Stimulated activated naive CD4-positive, alpha-beta T cell treated with Interleukin-2 at 50 U/mL for 16 hours (primary cell): Measurements from ENCODE around the gene EIPR1.

Experiments
- DNase-seq: peaks from one replicate; lab custom pipeline; 2025; lab: John Stamatoyannopoulos, UW

The EIPR1 gene

GRCh38 chr2:3246928-3247714, 130.5 kb downstream of the EIPR1 start:
- no peak for DNase-seq

GRCh38 chr2:3246406-3246805, 131.2 kb downstream of the EIPR1 start:
- no peak for DNase-seq

DNA sequence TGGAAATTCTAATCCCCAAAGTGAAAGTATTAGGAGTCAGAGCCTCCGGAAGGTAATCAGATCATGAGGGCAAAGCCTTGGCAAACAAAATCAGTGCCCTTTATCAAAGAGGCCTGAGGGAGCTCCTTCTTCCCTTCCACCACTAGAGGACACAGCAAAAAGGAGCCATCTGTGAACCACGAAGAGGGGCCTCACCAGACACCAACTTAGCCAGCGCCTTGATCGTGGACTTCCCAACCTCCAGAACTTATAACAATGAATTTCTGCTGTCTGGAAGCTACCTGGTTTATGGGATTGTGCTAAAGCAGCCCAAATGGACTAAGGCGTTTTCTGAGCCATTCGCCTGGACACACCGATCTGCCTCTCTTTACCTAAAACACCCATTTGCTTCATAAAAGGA, 133.1 kb downstream of the EIPR1 start:
- DNase-seq = no peak

GRCh38 chr2:3243804-3244203, 133.8 kb downstream of the EIPR1 start:
- no peak for DNase-seq

- peak; percentile 7 for DNase-seq
These were observed 134.8 kb downstream of the EIPR1 start for GRCh38 chr2:3242747-3243369.

DNA sequence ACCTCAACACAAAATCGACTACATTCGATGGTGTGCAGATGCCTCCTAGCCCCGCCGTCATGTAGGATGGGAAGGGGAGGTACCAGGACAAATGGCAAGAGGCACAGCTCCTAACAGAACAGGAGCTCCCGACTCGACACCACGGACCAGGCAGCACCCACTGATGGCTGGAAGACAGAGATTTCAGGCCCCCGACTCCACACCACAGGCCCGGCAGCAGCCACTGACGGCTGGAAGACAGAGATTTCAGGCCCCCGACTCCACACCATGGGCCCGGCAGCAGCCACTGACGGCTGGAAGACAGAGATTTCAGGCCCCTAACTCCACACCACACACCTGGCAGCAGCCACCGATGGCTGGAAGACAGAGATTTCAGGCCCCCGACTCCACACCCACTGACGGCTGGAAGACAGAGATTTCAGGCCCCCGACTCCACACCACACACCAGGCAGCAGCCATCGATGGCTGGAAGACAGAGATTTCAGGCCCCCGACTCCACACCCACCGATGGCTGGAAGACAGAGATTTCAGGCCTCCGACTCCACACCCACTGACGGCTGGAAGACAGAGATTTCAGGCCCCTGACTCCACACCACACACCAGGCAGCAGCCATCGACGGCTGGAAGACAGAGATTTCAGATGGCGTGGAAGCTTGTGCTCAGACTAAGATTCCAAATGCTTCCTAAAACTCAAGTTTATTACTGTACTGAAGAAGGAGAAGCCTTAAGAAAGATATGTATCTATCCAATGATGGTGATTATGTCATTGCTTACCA, 135.5 kb downstream of the EIPR1 start:
- DNase-seq = no peak

DNA sequence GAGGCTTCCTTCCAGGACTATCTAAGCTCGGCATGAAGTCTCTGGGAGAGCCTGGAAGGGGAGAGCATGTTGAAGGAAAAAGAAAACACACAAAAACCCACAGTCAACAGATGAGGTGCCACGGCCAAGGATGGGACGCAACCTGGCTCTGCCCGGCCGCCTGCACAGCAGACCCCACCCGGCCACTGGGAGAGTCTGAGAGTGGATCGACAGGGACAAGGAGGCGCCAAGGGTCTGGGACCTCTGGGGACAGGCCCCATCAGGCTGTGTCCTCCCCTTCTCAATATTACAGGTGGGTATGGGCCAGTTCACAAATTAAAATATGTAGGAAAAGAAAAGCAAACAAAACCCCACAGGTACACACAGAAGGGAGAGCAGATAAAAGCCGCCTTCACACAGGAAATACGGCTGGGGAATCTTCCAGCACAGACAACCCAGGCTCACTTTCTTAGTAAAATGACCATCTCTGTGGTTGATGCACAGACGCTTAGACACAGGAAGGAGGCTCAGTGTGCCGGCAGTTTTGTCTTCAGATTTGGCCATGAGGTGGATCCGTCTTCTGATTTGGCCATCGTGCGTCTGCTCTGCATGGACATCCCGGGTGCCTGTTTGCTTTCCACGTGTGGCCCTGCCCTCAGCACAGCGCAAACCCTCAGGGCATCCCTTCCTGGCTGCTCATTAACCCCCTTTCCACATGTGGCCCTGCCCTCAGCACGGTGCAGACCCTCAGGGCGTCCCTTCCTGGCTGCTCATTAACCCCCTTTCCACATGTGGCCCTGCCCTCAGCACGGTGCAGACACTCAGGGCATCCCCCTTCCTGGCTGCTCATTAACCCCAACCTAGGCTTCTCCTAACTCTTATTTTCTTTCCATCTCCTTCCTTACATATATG, 138.4 kb downstream of the EIPR1 start:
- DNase-seq = no peak

GRCh38 chr2:3236300-3237045, 141.1 kb downstream of the EIPR1 start:
- no peak for DNase-seq

GRCh38 chr2:3233877-3234276, 143.7 kb downstream of the EIPR1 start:
- DNase-seq = no peak

DNA sequence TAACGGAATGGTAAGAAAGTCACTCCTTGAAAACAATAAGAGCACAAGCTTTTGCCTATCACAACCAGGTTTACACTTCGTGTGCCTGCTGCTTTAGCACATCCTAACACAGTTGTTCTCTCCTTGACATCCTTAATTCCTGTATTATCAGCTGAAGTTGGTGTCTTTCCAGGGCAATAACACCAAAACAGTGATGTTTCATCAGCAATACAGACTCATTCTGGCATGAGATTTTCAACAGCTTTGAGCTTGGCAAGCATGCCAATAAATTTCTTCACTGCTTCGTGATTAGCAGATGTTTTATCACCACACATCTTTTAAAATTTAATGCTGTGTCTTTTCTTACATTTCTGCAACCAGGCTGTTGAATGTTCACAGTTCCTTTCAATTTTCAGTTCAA, 148.4 kb downstream of the EIPR1 start:
- DNase-seq = no peak

GRCh38 chr2:3224681-3225080, 152.9 kb downstream of the EIPR1 start:
- DNase-seq = no peak

DNA sequence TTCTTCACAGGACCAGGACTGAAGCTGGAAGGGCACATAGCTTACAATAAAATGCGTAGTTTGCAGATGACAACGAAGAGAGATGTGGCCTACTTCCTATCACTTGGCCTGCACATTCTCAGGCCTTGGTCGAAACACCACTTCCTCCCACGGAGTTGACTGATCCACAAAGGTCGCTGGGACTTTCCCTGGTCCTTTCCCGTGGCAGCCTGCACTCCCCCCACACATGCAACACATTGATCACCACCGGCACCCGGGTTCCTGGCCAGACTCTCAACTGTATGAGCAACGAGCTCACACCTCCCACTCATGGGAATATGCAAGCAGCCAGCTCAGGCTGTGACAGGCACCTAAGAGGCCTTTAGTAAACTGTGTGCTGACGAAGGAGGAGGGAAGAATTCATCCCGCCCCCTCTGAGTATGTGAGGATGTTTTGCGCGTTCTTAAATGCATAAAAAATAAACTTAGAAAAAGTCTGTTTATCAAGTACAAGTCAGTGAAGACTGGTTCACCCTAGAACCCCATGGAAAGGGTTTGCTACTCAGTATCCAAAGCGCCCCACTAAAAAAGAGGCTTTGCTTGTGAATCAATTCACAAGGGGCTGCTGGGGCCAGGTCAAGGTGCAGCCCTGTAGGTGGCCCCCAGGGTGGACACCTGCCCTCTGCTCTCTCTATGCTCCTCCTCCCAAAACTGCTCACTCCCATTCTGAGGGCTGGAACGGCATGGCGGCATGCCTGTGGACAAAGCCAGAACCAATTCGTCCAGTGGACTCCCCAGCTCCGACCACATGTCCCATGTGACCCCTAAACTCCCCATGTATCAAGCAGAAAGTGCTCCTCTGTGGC, 154.3 kb downstream of the EIPR1 start:
- peak; percentile 92 for DNase-seq

DNA sequence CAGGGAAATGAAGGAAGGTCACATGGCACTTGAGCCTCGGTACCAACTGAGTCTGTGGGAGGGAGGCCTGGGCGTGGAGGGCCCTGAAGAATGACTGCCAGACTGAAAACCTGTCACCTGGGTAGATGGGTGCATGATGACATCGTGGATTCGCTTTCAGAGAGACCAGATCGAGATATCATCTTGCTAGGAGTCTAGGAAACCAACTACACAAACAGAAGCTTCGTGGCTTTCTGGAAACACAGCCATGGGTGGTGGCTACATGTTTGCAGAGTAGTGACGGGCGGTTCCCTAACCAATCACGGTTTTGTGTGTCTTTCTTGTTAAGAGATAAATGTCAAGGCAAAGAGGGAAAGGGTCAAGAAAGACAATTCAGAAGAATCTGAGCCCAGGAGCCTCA, 155.0 kb downstream of the EIPR1 start:
- peak; percentile 81 for DNase-seq

GRCh38 chr2:3219536-3219935, 158.1 kb downstream of the EIPR1 start:
- no peak for DNase-seq

GRCh38 chr2:3217646-3218045, 160.0 kb downstream of the EIPR1 start:
- DNase-seq = no peak

- no peak for DNase-seq
These were observed 160.7 kb downstream of the EIPR1 start for GRCh38 chr2:3216841-3217495.

DNA sequence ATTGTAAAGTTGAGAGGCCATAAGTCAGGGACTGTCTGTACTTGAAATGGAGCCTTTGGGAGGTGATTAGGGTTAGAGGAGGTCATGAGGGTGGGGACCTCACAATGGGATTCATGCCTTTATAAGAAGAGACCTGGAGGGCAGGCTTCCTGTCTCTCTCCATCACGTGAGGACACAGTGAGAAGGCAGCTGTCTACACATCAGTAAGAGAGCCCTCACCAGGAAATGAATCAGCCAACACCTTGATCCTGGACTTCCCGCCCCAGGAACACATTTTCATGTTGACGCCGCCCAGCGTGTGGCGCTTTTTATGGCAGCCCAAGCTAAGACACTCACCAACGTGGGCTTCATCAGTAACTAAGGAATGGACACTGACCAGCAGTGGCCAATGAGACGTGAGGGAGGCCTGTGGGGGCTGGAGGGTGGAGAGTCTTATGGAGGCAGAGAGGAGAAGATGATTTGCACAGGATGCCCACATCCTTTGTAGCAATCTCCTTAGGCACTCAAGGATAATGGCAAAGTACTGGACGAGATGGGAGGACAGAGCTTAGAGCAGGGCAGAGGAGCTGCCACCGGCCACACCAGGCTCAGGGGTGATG, 162.7 kb downstream of the EIPR1 start:
- DNase-seq = no peak

- DNase-seq = no peak
These were observed 163.6 kb downstream of the EIPR1 start for GRCh38 chr2:3214065-3214464.

- no peak for DNase-seq
These were observed 164.6 kb downstream of the EIPR1 start for GRCh38 chr2:3212984-3213383.

DNA sequence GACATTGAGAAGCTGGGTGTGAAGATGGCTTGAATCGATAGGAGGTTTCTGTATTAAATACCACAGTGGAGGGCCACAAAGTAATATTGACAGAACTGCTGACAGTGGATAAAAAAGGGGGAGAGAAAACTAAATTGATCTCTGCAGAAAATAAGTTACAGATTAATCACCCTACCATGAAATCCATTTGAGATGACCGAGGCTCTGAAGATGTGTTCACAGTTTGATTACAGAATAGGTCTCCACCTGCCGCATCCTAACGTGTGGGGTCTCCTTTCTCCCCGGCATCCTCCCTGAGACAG, 165.6 kb downstream of the EIPR1 start:
- no peak for DNase-seq
